Activated naive CD4-positive, alpha-beta T cell treated with anti-CD3 and anti-CD28 coated beads for 36 hours (primary cell): ENCODE measurements around the gene TRMT112. TPM values are rescaled to one million over a fixed set of nuclear protein-coding genes. Genes with fewer than 3 reads are reported as not detected.
"Not testable (repeated sequence)": the region's sequence is repeated elsewhere in the genome, so short reads cannot be mapped to it uniquely, and the experiment has no call there.

ENCODE experiments used
- CTCF ChIA-PET: fragments of 350-600 bp; sonication (Branson Sonifier 250); formaldehyde crosslinking; loops from one replicate; lab custom pipeline; 2021; ENCODE audit warnings: antibody characterized with exemption; lab: Charles Lee
- DNase-seq: peaks from one replicate; pipeline ENCODE4 v3.0.0-alpha.2; 2020
- H3K27ac Mint-ChIP-seq: one replicate; pipeline ENCODE4 v1.8.0; 2021; ENCODE audit warnings: mild to moderate bottlenecking, mixed read lengths
- H3K27me3 Mint-ChIP-seq: one replicate; pipeline ENCODE4 v1.8.0; 2021; ENCODE audit warnings: low read depth, mixed read lengths
- H3K36me3 Mint-ChIP-seq: one replicate; pipeline ENCODE4 v1.8.0; 2021; ENCODE audit warnings: low read depth, mixed read lengths
- H3K4me1 Mint-ChIP-seq: one replicate; pipeline ENCODE4 v1.8.0; 2021; ENCODE audit warnings: low read depth, mixed read lengths
- H3K4me3 Mint-ChIP-seq: one replicate; pipeline ENCODE4 v1.8.0; 2021; ENCODE audit warnings: mild to moderate bottlenecking, moderate library complexity, mixed read lengths
- H3K9me3 Mint-ChIP-seq: one replicate; pipeline ENCODE4 v1.8.0; 2021; ENCODE audit warnings: mixed read lengths
- intact Hi-C: fragments of 100-400 bp; cut with micrococcal nuclease; formaldehyde crosslinking; loops from one replicate; pipeline ENCODE4 v1.15.1; 2023
- total RNA-seq, 2 experiments: library from RNA; stranded (reverse); gene quantifications; one replicate each; pipeline ENCODE4 v1.2.3, GENCODE V29; 2021

The TRMT112 gene
- total RNA-seq, 2 experiments from 2014 or later = 241 to 261 TPM

- no peak overlapping the region for H3K27ac Mint-ChIP-seq
- no peak overlapping the region for H3K4me3 Mint-ChIP-seq
- no peaks in the 10 kb centered on the region for H3K27me3 Mint-ChIP-seq
- peaks cover 9% of the 10 kb centered on the region for H3K4me1 Mint-ChIP-seq
- CTCF ChIA-PET = interaction anchor here (0.6 to 1.4 kb wide), 3 partner anchors 17 to 473 kb away, joined by 3 to 4 read pairs (median 3); no protein-coding TSS in a partner anchor
- peaks cover 7% of the 10 kb centered on the region for H3K36me3 Mint-ChIP-seq
- no peak for DNase-seq
- H3K9me3 Mint-ChIP-seq = no peaks in the 10 kb centered on the region
- intact Hi-C loops = no loop called here
Observed at GRCh38 chr11:64324692-64325469, 7.5 kb upstream of the TRMT112 start.

- peaks cover 14% of the 10 kb centered on the region for H3K4me1 Mint-ChIP-seq
- H3K36me3 Mint-ChIP-seq, intact Hi-C loops, H3K4me3 Mint-ChIP-seq, DNase-seq, H3K27ac Mint-ChIP-seq, H3K27me3 Mint-ChIP-seq, H3K9me3 Mint-ChIP-seq: not testable (repeated sequence)
- CTCF ChIA-PET = interaction anchor here (0.8 kb wide), 1 partner anchor 9 kb away, joined by 3 read pairs; no protein-coding TSS in a partner anchor
Observed at GRCh38 chr11:64323984-64324383, 6.6 kb upstream of the TRMT112 start.

GRCh38 chr11:64323373-64323772 lies 6.0 kb upstream of the TRMT112 start:
- CTCF ChIA-PET = interaction anchor here (0.8 kb wide), 1 partner anchor 10 kb away, joined by 3 read pairs; no protein-coding TSS in a partner anchor
- intact Hi-C loops = no loop called here
- H3K4me1 Mint-ChIP-seq = peaks cover 17% of the 10 kb centered on the region
- H3K36me3 Mint-ChIP-seq = peaks cover 7% of the 10 kb centered on the region
- H3K9me3 Mint-ChIP-seq = no peaks in the 10 kb centered on the region
- H3K27ac Mint-ChIP-seq = no peak overlapping the region
- no peaks in the 10 kb centered on the region for H3K27me3 Mint-ChIP-seq
- H3K4me3 Mint-ChIP-seq = no peak overlapping the region
- DNase-seq = no peak

DNA sequence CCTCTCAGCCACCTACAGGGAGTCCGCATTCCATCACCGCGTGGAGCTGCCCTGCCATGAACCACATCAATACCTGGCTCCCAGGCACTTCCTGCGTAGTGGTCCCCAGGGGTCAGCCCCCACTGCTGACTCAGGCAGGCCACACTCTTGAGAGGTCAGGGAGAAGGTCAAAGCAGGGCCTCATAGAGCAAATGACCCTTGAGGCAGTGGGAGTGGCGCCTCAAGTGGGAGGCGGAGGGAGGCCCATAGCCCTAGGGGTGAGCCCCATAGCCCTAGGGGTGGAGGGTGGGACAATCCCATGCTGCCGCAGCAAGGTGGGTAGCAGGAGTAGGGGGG lies 5.5 kb upstream of the TRMT112 start:
- Mint-ChIP-seq H3K36me3 (peaks cover 8% of the 10 kb centered on the region), H3K4me3 (no peak overlapping the region), H3K9me3 (no peaks in the 10 kb centered on the region), H3K27me3 (no peaks in the 10 kb centered on the region), H3K27ac (no peak overlapping the region), H3K4me1 (peaks cover 19% of the 10 kb centered on the region)
- CTCF ChIA-PET = interaction anchor here (0.9 to 1.1 kb wide), 2 partner anchors 9 to 21 kb away, joined by 3 read pairs; no protein-coding TSS in a partner anchor
- no peak for DNase-seq
- intact Hi-C loops = no loop called here

- Mint-ChIP-seq H3K27ac (no peak overlapping the region), H3K4me1 (peaks cover 22% of the 10 kb centered on the region), H3K9me3 (no peaks in the 10 kb centered on the region), H3K4me3 (no peak overlapping the region), H3K36me3 (peaks cover 19% of the 10 kb centered on the region), H3K27me3 (no peaks in the 10 kb centered on the region)
- DNase-seq = no peak
- CTCF ChIA-PET = no interaction called here
- intact Hi-C loops = no loop called here
Observed at GRCh38 chr11:64321533-64321932, 4.2 kb upstream of the TRMT112 start.

GRCh38 chr11:64321026-64321425 lies 3.7 kb upstream of the TRMT112 start:
- Mint-ChIP-seq H3K9me3 (no peaks in the 10 kb centered on the region), H3K36me3 (peaks cover 21% of the 10 kb centered on the region), H3K27me3 (no peaks in the 10 kb centered on the region), H3K4me3 (no peak overlapping the region), H3K4me1 (peaks cover 27% of the 10 kb centered on the region), H3K27ac (no peak overlapping the region)
- CTCF ChIA-PET = no interaction called here
- intact Hi-C loops = no loop called here
- no peak for DNase-seq

GRCh38 chr11:64320556-64320955 lies 3.2 kb upstream of the TRMT112 start:
- H3K4me3 Mint-ChIP-seq = no peak overlapping the region
- H3K4me1 Mint-ChIP-seq = peaks cover 28% of the 10 kb centered on the region
- CTCF ChIA-PET = interaction anchor here (1.3 kb wide), 1 partner anchor 11 kb away, joined by 6 read pairs; no protein-coding TSS in a partner anchor
- intact Hi-C loops = no loop called here
- H3K27me3 Mint-ChIP-seq = no peaks in the 10 kb centered on the region
- no peak for DNase-seq
- H3K27ac Mint-ChIP-seq = no peak overlapping the region
- H3K36me3 Mint-ChIP-seq = peaks cover 21% of the 10 kb centered on the region
- H3K9me3 Mint-ChIP-seq = no peaks in the 10 kb centered on the region

DNA sequence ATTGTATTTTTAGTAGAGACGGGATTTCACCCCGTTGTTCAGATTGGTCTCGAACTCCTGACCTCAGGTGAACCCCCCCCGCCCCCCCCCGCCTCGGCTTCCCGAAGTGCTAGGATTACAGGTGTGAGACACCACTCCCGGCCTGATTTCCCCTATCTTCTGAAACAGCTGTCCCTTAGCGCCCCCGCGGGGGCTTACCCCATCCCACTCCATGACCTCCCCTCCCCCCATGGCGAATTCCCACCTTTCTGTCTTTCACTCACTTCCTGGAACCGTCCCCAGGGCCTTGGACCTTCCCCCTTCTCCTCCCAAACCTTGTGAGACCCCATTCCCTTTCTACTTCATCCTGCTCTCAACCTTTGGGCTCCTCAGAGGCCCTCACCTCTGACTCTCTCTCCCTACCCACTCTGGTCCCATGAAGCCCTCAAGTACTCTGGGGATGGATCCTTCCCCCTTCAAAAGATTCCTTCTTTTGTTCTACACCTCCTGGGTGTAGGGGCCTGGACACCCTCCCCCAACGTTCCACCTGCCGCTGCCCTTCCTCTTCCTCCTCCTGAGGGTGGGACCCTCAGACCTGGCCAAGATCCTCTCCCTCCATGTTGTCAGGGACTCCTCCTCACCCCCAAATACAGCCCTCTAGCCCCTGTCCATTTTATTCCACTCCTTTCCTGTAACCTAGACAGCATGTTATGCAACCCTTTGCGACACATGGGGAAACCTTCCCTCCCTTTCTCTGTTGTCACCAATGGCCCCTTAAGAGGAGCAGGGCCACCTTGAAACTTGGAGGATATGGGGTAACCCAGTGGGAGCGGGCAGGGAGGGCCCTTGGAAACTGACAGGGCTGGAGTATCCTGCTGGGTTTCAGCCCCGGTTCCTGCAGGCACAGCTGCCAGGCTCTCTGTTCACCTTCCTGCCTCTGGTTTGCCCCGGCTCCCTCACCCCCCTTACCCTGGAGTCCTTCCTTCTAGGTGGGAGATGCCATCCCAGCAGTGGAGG lies 1.7 kb upstream of the TRMT112 start:
- intact Hi-C loops = loop anchor here (1.0 kb wide), 4 partner anchors 12 to 36 kb away; partner anchors contain the start of genes CCDC88B and GPR137
- Mint-ChIP-seq H3K4me1 (peaks cover 33% of the 10 kb centered on the region), H3K27ac (peak overlapping the region; percentile 99), H3K36me3 (peaks cover 21% of the 10 kb centered on the region), H3K4me3 (peak overlapping the region; percentile 94), H3K27me3 (no peaks in the 10 kb centered on the region), H3K9me3 (no peaks in the 10 kb centered on the region)
- CTCF ChIA-PET = interaction anchor here (1.0 to 3.8 kb wide), 8 partner anchors 12 to 78 kb away, joined by 3 to 22 read pairs (median 9); partner anchors contain the start of gene FKBP2
- DNase-seq = no peak

GRCh38 chr11:64317961-64318765 lies 804 bp upstream of the TRMT112 start, which contains the start of gene PRDX5:
PRDX5 (plus strand) TSS chr11:64318121; CDS start chr11:64318216, 95 bp downstream.
- DNase-seq = peak; percentile 94
- CTCF ChIA-PET = interaction anchor here (0.6 to 3.8 kb wide), 23 partner anchors 9 to 455 kb away, joined by 3 to 22 read pairs (median 5); partner anchors contain the start of genes CCDC88B, FKBP2 and RPS6KA4
- Mint-ChIP-seq H3K9me3 (no peaks in the 10 kb centered on the region), H3K36me3 (peaks cover 21% of the 10 kb centered on the region), H3K4me3 (peak within 1 kb of the TSS; percentile 94), H3K4me1 (peaks cover 33% of the 10 kb centered on the region), H3K27me3 (no peaks in the 10 kb centered on the region), H3K27ac (peak within 1 kb of the TSS; percentile 99)
- intact Hi-C loops = loop anchor here (1.0 kb wide), 8 partner anchors 13 to 335 kb away; partner anchors contain the start of genes CCDC88B, ESRRA, FKBP2 and GPR137

DNA sequence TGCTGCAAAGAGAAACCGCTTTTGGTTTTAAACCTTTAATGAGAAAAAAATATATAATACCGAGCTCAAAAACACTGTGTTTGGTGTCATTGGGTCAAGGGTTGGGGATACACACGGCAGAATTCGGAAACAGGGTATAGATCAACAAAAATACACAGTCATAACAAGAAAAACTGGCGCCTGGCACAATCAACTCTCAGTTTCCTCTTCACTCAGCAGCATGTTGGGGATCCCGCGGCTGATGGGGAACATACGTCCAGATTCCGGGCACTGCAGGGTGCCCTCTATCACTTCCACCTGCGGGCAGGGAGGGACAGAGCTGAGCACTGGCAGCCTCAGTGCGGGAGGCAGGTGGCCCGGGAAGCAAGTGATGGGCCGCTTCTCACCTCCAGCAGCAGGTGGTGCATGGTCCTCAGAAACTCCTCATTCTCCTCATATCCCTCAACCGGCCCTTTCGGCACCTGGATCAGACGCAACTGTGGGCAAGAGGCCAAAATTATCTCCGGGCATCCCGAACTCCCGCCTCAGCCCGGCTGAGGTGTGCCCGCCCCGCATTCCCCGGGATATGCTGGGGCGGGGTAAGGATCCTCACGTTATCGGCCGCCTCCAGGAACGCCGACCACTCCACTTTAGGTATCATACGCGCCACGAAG lies 561 bp downstream of the TRMT112 start:
- CTCF ChIA-PET = interaction anchor here (0.8 to 3.8 kb wide), 13 partner anchors 10 to 44 kb away, joined by 3 to 22 read pairs (median 9); partner anchors contain the start of genes CCDC88B and RPS6KA4
- peaks cover 21% of the 10 kb centered on the region for H3K36me3 Mint-ChIP-seq
- peak; percentile 46 for DNase-seq
- H3K27ac Mint-ChIP-seq = peak overlapping the region; percentile 99
- peaks cover 40% of the 10 kb centered on the region for H3K4me1 Mint-ChIP-seq
- H3K4me3 Mint-ChIP-seq = peak overlapping the region; percentile 94
- no peaks in the 10 kb centered on the region for H3K9me3 Mint-ChIP-seq
- no peaks in the 10 kb centered on the region for H3K27me3 Mint-ChIP-seq
- intact Hi-C loops = loop anchor here (1.0 kb wide), 4 partner anchors 11 to 337 kb away; partner anchors contain the start of genes ESRRA and FKBP2
